ENCODE measurements around the gene EARS2.

DNA sequence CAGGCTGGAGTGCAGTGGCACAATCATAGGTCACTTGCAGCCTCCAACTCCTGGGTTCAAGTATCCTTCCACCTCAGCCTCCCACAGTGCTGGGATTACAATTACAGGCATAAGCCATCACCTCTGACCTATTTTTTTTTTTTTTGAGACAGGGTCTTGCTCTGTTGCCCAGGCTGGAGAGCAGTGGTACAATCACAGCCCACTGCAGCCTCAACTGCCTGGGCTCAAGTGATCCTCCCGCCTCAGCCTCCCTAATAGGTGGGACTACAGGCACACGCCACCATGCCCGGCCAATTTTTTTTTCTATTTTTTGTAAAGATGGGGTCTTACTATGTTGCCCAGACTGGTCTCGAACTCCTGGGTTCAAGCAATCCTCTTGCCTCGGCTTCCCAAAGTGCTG lies 41.3 kb downstream of the EARS2 start:
- TF ChIP-seq, protein P1, sequence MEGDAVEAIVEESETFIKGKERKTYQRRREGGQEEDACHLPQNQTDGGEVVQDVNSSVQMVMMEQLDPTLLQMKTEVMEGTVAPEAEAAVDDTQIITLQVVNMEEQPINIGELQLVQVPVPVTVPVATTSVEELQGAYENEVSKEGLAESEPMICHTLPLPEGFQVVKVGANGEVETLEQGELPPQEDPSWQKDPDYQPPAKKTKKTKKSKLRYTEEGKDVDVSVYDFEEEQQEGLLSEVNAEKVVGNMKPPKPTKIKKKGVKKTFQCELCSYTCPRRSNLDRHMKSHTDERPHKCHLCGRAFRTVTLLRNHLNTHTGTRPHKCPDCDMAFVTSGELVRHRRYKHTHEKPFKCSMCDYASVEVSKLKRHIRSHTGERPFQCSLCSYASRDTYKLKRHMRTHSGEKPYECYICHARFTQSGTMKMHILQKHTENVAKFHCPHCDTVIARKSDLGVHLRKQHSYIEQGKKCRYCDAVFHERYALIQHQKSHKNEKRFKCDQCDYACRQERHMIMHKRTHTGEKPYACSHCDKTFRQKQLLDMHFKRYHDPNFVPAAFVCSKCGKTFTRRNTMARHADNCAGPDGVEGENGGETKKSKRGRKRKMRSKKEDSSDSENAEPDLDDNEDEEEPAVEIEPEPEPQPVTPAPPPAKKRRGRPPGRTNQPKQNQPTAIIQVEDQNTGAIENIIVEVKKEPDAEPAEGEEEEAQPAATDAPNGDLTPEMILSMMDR (IDR thresholded peaks at IDR 0.05; ENCODE audit: insufficient read depth, low read length, poor library complexity, severe bottlenecking) = no peak
- TF ChIP-seq EZH2phosphoT487 (conservative IDR thresholded peaks at IDR 0.05; ENCODE audit: low read length) = no peak
